ENCODE data around the gene DDIAS. TPM values are rescaled to one million over a fixed set of nuclear protein-coding genes. Genes with fewer than 3 reads are reported as not detected.
"Not testable (repeated sequence)": the region's sequence is repeated elsewhere in the genome, so short reads cannot be mapped to it uniquely, and the experiment has no call there.

DDIAS gene
- polyA plus RNA-seq, 12 donors: 2.6 to 11.1 (median 4.3) TPM; not detected in 1

DNA sequence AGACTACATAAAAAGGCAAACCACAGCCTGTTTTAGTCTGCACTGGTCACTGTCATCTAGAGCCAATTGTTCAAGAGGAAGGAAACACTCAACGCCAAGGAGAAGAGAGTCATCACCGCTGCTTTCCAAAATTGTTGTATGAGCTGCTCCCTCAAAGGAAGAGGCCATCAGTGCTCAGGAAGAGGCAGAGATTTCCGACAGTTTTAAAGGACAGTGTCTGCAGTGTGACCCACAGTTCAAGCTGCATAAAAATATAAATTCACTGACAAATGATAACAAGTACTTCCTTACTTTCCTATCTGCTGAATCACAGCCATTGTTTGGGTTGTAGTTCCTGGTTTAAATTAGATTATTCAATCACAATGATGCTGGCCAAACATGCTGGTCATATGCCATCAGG lies 17.7 kb upstream of the DDIAS start:
- no peak for DNase-seq

DNA sequence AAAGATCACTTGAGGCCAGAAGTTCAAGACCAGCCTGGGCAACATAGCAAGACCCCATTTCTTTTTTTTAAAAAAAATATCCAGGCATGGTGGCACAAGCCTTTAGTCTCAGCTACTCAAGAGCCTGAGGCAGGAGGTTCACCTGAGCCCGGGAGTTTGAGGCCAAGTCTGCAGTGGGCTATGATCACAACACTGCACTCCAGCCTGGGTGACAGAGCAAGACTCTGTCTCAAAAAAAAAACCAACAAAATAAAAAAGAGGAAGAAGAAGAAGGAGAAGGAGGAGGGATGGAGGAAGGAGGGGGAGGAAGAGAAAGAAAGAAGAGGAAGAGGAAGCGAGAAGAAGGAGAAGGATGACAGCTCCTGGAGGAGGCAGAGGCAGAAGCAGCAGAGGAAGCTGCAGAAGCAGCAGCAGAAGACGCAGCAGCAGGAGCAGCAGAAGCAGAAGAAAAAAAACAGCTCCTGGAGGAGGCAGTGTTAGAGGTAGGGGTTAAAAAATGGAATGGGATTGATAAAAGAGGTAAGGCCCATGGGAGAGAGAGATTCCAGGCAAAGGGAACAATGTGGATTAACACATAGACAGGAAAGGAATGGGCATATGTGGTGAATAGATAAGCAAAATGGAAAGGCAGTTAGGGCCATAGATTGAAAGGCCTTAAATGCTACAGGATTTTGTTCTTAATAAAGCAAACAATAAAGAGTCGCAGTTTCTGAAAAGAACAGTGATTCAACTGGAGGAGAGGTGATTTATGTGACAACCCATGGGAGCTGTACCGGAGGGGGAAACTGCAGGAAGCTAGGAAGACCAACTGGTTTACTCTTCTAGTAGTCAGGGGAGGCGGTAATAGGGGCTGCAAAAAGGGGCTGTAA lies 12.2 kb upstream of the DDIAS start:
- no peak for DNase-seq

DNA sequence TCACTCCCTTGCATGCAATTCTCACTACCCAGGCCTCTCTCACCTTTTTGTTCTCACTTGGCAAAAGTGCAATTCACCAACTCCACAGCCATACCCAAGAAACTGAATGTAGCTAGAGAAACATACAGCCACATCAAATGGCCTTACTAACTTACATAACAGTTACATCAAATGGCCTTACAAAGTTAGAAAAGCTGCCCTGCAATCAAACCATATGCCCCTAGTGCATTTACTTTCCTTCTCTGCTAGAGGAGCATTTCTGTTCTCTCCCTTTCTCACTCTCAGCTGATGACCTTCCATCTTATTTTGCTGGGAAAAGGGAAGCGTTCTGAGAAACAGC lies 11.6 kb upstream of the DDIAS start:
- no peak for DNase-seq

DNA sequence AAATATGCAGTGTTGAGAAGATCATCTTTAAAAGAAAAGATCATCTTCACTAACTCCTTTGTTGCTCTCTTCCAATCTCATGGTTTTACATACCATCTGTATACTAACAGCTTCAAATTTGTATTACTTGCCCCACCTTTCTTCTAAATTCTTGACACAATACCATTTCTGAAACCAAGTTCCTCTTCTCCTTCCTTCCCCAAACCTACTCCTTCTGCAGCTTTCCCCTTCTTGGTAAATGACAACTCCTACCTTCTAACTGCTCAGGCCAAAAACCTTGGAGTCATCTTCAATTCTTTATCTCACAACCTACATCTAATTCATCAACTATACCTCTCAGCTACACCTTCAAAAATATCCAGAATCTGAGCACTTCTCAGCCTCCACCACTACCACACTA lies 10.6 kb upstream of the DDIAS start:
- no peak for DNase-seq

DNA sequence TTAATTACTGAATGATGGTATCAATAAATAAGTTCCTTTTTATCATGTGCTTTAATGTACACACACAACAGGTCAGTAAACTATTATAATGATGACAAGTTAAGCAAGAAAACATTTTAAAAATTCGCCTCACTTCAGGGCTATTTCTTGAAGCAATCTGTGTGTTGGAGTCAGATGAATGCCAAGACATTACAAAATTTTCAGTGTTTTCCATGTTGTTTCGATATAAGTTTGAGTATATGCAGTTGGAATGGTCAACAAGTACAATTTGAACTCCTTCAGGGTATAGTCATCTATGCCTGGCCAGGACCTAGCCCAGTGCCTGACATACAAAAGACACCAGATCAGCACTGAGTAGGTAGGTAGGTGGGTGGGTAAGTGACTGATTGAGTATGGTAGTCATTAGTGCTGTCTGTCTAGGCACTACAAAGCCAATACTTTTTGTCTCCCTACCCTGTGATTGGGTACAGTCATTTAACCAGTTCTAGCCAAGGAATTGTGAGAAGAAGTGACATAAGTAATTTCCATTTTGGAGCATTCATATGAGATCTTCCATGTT lies 8.8 kb upstream of the DDIAS start:
- DNase-seq: no peak

- DNase-seq: no peak
Measured at GRCh38 chr11:82895437-82896091, 6.0 kb upstream of the DDIAS start.

DNA sequence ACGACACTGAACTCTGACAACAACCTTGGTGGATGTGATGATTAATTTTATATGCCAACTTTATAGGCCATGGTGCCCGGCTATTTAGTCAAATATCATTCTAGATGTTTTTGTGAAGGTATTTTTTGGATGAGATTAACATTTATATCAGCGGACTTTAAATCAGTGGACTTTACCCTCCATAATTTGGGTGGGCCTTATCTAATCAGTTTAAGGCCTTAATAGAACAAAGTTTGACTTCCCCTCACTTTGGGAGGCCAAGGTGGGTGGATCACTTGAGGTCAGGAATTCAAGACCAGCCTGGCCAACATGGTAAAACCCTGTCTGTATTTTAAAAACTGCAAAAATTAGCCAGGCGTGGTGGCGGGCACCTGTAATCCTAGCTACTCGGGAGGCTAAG lies 5.4 kb upstream of the DDIAS start:
- DNase-seq: no peak

DNA sequence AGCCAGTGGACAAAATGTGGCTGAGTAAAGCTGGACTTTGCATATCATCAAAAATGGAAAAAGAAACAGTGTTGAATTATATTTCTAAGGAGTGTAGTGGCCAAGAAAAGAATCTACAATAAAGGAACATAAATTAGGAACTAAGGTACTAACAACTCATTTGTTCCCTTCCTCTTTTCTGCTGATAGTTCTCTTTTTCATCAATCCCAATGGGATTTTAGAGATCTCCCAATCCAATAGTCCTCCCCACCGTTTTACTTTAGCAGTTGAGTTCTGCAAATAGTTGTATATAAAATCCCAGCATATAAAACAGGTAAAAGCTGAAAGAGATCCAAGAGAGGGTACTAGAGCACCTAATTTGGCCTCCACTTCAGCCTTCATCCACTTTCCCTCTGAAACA lies 3.3 kb upstream of the DDIAS start:
- no peak for DNase-seq

DNA sequence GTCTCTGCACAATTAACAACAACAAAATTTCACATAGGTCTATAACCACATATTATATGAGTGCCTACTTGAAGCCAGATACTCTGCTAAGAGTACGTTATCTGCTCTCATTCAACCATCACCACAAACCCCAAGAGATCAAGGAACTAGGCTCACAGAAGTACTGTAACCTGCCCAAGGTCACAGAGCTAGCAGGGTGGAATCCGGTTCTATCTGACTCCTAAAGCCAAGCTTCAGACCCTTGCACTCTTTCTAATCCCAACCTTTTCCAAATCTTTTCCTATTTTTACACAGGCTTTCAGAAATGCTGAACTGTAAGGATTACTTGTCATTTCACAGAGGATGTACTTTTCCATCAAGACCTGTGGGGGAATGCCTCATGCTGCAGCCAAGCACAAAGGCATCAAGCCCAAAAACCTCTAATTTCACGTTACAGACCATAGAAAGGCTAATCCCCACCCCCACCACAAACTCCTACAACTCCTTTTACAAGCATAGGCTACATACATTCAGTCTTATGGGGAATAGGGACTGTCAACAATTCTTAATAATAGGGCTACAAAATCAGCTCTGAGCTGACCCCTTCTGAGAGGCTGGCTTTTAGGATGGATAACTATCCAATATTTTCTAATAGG lies 2.2 kb upstream of the DDIAS start:
- DNase-seq: no peak

DNA sequence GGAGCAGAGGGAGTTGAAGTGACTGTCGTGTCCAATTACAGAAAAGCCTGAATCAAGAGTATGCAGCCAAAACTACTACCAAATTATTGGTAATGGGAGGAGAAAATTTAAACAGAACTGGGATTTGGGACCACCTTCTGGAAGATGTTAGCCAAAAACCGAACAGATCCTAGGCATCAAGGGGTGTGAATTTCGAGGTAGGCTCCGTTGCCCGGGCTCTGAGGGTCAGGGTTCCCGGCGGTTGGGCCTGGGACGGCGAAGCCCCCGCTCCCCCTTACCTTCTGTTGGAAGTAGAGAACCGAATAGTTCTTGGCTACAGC lies 1.6 kb upstream of the DDIAS start:
- no peak for DNase-seq

DNA sequence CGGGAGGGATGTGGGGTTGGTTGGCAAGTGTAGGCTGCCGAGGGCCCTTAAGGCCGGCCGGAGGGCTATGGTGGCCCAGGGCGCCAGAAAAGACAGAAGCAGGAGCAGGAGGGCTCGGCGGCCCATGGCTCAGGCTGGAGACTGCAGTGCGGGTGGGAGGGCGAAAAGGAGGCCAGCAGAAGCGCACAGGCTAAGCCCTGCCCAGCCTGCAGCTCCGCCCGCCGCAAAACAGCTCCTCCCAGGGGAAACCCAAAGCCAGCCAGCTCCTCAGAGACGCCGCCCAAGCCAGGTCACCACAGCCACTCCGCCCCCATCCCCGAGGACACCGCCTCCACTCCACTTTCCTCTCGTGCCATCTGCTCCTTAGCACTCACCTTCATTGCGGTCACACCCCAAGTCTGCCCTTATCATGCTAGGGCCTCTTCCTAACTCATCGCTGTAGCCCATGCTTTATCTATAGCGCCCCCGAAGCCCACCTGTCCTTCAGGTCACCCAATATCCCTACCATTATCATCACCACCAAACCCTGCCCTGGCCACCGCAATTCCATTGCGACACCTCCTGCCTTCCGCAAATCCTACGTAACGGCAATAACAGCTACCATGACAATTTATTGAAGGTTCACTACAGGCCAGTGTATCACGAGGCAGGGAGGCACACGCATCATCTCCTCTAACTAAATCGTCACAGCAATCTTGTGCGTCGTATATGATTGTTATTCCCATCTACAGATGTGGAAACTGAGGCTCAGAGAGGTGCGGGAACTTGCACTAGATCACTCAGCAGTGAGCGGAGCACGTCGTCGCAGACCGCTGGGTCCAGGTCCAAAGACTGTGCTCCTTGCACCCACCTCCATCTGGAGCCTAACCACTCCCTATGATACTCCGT lies 1.0 kb upstream of the DDIAS start, which contains the start of gene PRCP:
Gene PRCP, minus strand, starts transcription at position 154 of the 888 bp plus-strand sequence. Its CDS starts 28 bp downstream, at position 126.
- DNase-seq: peak; percentile 83

- DNase-seq: no peak
Measured at GRCh38 chr11:82901922-82902485, 468 bp downstream of the DDIAS start.

- DNase-seq: no peak
Measured at GRCh38 chr11:82902880-82903279, 1.3 kb downstream of the DDIAS start.

DNA sequence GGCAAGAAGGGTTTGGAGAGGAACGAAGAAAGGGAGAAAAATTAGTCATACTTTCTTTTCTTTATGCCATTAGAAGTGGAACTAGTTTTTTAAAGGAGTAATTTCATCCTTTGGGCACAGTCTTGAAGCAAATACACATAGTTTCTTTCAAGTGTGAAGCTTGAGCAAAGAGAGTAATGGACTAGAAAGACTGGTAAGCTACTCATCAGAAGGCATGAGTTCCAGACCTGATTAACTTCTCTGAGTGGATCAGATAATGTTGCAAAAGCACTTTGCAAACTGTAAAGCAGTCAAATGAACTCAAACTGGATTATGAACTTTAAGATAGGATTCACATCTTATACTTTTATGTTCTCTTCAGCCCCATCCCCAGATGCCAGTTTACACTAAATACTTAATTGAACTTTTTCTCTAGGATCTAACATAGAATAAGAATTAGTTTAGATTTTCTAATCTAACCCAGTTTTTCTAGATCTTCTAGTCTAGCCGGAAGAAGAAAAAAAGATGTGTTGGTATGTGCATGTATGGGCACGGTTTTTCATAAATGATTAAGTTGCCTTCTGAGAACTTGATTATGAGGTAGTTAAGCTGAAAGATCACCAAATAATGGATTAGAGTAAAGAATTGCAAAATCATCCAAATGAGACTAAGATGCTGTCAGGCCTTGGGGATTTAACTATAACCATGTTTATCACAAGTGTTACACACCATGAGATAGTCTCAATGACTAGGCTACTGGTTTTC lies 2.5 kb downstream of the DDIAS start:
- DNase-seq: no peak

GRCh38 chr11:82906236-82906635 lies 4.7 kb downstream of the DDIAS start:
- no peak for DNase-seq

DNA sequence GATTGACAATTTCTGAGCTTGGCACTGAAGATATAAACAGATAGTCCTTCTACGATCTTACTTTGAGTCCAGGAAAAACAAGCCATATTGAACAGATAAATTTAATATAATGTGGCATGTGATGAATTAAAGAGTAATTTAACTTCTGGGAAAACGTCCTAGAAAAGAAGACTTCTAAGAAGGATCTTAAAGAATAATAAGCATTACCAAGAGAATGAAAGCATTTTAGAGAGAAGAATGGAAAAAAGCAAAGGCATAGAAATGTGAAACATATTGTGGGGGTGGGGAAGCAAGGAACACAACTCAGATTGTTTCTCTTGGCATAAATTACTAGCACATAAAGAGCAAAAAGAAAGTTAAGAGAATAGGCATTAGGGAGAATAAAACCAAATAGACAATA lies 5.4 kb downstream of the DDIAS start:
- no peak for DNase-seq

DNA sequence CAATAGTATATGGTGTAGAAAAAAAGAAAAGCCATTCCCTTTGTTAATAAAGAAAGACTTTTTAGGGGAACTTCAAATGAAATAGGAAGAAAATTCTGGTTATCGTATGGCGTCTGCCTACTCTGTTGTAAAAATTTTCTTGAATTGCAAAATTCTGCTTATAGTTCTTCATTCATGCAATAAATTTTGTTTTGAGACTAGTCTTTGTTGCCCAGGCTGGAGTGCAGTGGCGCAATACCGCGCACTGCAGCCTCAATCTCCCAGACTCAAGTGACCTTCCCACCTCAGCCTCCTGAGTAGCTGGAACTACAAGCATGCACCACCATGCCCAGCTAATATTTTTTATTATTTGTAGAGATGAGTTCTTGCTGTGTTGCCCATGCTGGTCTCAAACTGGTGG lies 5.8 kb downstream of the DDIAS start:
- no peak for DNase-seq

- DNase-seq: no peak
Measured at GRCh38 chr11:82908311-82908710, 6.8 kb downstream of the DDIAS start.

DNA sequence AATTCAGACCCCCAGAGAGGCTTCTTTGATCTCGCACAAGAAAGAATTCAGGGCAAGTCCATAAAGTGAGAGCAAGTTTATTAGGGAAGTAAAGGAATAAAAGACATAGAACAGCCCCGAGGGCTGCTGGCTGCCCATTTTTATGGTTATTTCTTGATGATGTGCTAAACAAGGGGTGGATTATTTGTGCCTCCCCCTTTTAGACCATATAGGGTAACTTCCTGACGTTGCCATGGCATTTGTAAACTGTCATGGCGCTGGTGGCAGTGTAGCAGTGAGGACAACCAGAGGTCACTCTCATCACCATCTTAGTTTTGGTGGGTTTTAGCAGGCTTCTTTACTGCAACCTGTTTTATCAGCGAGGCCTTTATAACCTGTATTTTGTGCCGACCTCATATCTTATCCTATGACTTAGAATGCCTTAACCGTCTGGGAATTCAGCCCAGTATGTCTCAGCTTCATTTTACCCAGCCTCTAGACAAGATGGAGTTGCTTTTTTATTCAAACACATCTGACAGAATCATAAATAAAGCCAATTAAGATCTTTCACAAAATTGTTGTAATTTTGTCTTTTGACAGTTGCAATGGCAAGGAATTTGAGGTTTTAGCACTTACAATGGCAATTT lies 7.6 kb downstream of the DDIAS start:
- DNase-seq: no peak

DNA sequence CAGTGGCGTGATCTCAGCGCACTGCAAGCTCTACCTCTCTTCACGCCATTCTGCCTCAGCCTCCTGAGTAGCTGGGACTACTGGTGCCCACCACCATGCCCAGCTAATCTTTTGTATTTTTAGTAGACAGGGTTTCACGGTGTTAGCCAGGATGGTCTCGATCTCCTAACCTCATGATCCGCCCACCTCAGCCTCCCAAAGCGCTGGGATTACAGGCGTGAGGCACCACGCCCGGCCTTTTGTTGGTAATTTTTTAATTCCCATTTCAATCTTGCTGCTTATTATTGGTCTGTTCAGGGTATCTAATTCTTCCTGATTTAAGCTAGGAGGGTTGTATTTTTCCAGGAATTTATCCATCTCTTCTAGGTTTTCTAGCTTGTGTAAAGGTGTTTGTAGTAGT lies 18.2 kb downstream of the DDIAS start:
- DNase-seq: not testable (repeated sequence)
